B cell (primary cell): ENCODE data around the gene WDR45. TPM values are rescaled to one million over a fixed set of nuclear protein-coding genes. Genes with fewer than 3 reads are reported as not detected.

ENCODE experiments used
- ATAC-seq: fragments of 200-7000 bp; cut with Tn5 transposase; one replicate; pipeline ENCODE4 v1.10.0; 2021; ENCODE audit warnings: low read depth, mild to moderate bottlenecking, moderate number of reproducible peaks, moderate library complexity
- CTCF ChIA-PET: fragments of 350-600 bp; sonication (Branson Sonifier 250); formaldehyde crosslinking; loops from one replicate; lab custom pipeline; 2021; ENCODE audit warnings: antibody characterized with exemption, inconsistent platforms; lab: Charles Lee
- POLR2A ChIA-PET: fragments of 350-600 bp; sonication (Branson Sonifier 250); formaldehyde crosslinking; loops from one replicate; lab custom pipeline; 2021; ENCODE audit warnings: antibody characterized with exemption; lab: Charles Lee
- DNase-seq: peaks from one replicate; pipeline ENCODE4 v3.0.0; 2013
- H2AFZ ChIP-seq: 2 replicates; pipeline ENCODE4 v1.6.1; 2012; ENCODE audit warnings: mild to moderate bottlenecking, low read depth, low read length; ENCODE audit not compliant: insufficient read depth, poor library complexity, severe bottlenecking
- H3K27ac ChIP-seq, 2 donors: 1 replicate in 1 of 2; 2 replicates in 1 of 2; pipeline ENCODE4 v1.5.1; 2012 to 2013; ENCODE audit warnings: low read length in 2 of 2, mild to moderate bottlenecking in 2 of 2, moderate library complexity in 1 of 2
- H3K27me3 ChIP-seq, 4 experiments: fragments of 200-600 bp in 1 of 4; sonication (generic) in 1 of 4; replicated peaks in 1 of 4; 1 replicate in 2 of 4; 2 replicates in 2 of 4; pipeline versions ENCODE4 v1.6.1 to v1.7.0; 2013 to 2016; ENCODE audit warnings: low read length in 3 of 4, mild to moderate bottlenecking in 2 of 4, mixed read lengths in 1 of 4, moderate library complexity in 1 of 4; ENCODE audit not compliant: insufficient read depth in 4 of 4, control insufficient read depth in 3 of 4; ENCODE audit errors: control extremely low read depth in 1 of 4
- H3K36me3 ChIP-seq, 2 experiments: replicated peaks in 1 of 2; 1 replicate in 1 of 2; 2 replicates in 1 of 2; pipeline versions ENCODE4 v1.6.1 to v1.7.1; 2013; ENCODE audit warnings: low read length in 1 of 2; ENCODE audit not compliant: insufficient read depth in 2 of 2, control insufficient read depth in 1 of 2; ENCODE audit errors: control extremely low read depth in 1 of 2, extremely low read depth in 1 of 2
- H3K4me1 ChIP-seq, 2 donors: fragments of 200-600 bp in 1 of 2; sonication (generic) in 1 of 2; 1 replicate in 1 of 2; 2 replicates in 1 of 2; pipeline versions ENCODE4 v1.5.1 to v1.6.1; 2013 to 2017; ENCODE audit warnings: low read length in 2 of 2; ENCODE audit not compliant: control insufficient read depth in 2 of 2, insufficient read depth in 2 of 2
- H3K4me2 ChIP-seq: replicated peaks from 2 replicates; pipeline ENCODE3; 2012; ENCODE audit warnings: mild to moderate bottlenecking, low read depth, low read length; ENCODE audit not compliant: poor library complexity, severe bottlenecking
- H3K4me3 ChIP-seq, 5 experiments: fragments of 200-600 bp in 1 of 5; sonication (generic) in 1 of 5; 1 replicate in 3 of 5; 2 replicates in 2 of 5; pipeline versions ENCODE4 v1.5.1 to v1.7.0; 2011 to 2016; ENCODE audit warnings: low read length in 4 of 5, mild to moderate bottlenecking in 4 of 5, low read depth in 2 of 5, control low read depth in 1 of 5, moderate library complexity in 1 of 5; ENCODE audit not compliant: insufficient read depth in 1 of 5; ENCODE audit errors: control extremely low read depth in 1 of 5, extremely low read depth in 1 of 5
- H3K79me2 ChIP-seq: fragments of 200-600 bp; sonication (generic); one replicate; pipeline ENCODE4 v1.6.0; 2016; ENCODE audit warnings: low read length; ENCODE audit not compliant: control insufficient read depth, insufficient read depth
- H3K9ac ChIP-seq: fragments of 200-600 bp; sonication (generic); 2 replicates; pipeline ENCODE4 v1.6.1; 2017; ENCODE audit warnings: mild to moderate bottlenecking, low read length, moderate library complexity
- H3K9me3 ChIP-seq, 3 donors: one replicate each; pipeline versions ENCODE4 v1.6.1 to v1.7.1; 2013; ENCODE audit warnings: low read length in 2 of 3; ENCODE audit not compliant: control insufficient read depth in 2 of 3, insufficient read depth in 1 of 3; ENCODE audit errors: control extremely low read depth in 1 of 3
- H4K20me1 ChIP-seq: 2 replicates; pipeline ENCODE4 v1.6.0; 2012; ENCODE audit warnings: mild to moderate bottlenecking, low read length; ENCODE audit not compliant: insufficient read depth, control insufficient read depth, poor library complexity, severe bottlenecking
- H3K27ac Mint-ChIP-seq: one replicate; pipeline ENCODE4 v1.8.0; 2021; ENCODE audit warnings: mixed read lengths
- H3K27me3 Mint-ChIP-seq: one replicate; pipeline ENCODE4 v1.8.0; 2021; ENCODE audit warnings: mixed read lengths
- H3K4me1 Mint-ChIP-seq: one replicate; pipeline ENCODE4 v1.8.0; 2021; ENCODE audit warnings: mixed read lengths
- H3K4me3 Mint-ChIP-seq: one replicate; pipeline ENCODE4 v1.8.0; 2021; ENCODE audit warnings: mixed read lengths
- H3K9me3 Mint-ChIP-seq: one replicate; pipeline ENCODE4 v1.8.0; 2022; ENCODE audit warnings: mixed read lengths; ENCODE audit not compliant: insufficient read depth
- CTCF ChIP-seq: fragments of 200-600 bp; IDR thresholded peaks from one replicate; pipeline ENCODE4 v1.8.0; 2022; ENCODE audit warnings: antibody characterized with exemption, mild to moderate bottlenecking
- EZH2 ChIP-seq: IDR thresholded peaks from 2 replicates; pipeline ENCODE4 v1.6.1; 2012; ENCODE audit warnings: borderline replicate concordance, low read depth, mild to moderate bottlenecking, moderate library complexity, low read length; ENCODE audit not compliant: insufficient read depth, poor library complexity, severe bottlenecking
- WGBS: methylation state at CpG from one replicate; pipeline ENCODE4 v1.1.5; 2013; ENCODE audit warnings: missing lambda C conversion rate; ENCODE audit not compliant: insufficient coverage; 5-methylcytosine and 5-hydroxymethylcytosine counted together
- intact Hi-C: fragments of 100-400 bp; cut with micrococcal nuclease; formaldehyde crosslinking; loops from one replicate; pipeline ENCODE4 v1.10.0; 2022
- polyA plus RNA-seq: library from polyadenylated mRNA; depleted of rRNA; stranded (reverse); fragments of >200 nt; gene quantifications from 2 replicates; pipeline ENCODE4 v1.2.3, GENCODE V29; 2012
- total RNA-seq, 2 donors: library from RNA; stranded (reverse); fragments of 120-200 nt in 1 of 2; gene quantifications; 1 replicate in 1 of 2; 2 replicates in 1 of 2; pipeline versions ENCODE4 v1.2.3 to v1.2.4, GENCODE V29; 2013 to 2022

WDR45 gene
- total and polyA plus RNA-seq, 2 donors (not counting 1 experiment from before 2014, with no cell fraction given): 100 to 153 TPM

GRCh38 chrX:49100704-49101628 lies 21.3 kb upstream of the WDR45 start:
- no peaks in the 10 kb centered on the region for H3K27me3 ChIP-seq
- no peaks in the 10 kb centered on the region for H3K79me2 ChIP-seq
- H3K4me2 ChIP-seq: peak overlapping the region; percentile 81
- DNase-seq (peak; percentile 93), ATAC-seq (peak; percentile 91)
- no peaks in the 10 kb centered on the region for H3K36me3 ChIP-seq
- no peaks in the 10 kb centered on the region for H4K20me1 ChIP-seq
- under 1% methylated on average over 46 of the region's 74 CpGs for WGBS
- H3K9me3 ChIP-seq: no peaks in the 10 kb centered on the region
- CTCF ChIA-PET: interaction anchor here (1.4 kb wide), 1 partner anchor 55 kb away, joined by 4 read pairs; no protein-coding TSS in a partner anchor
- H2AFZ ChIP-seq: peak overlapping the region; percentile 60
- peak overlapping the region; percentile 77 to 80 for H3K27ac ChIP-seq
- POLR2A ChIA-PET: interaction anchor here (0.5 to 1.7 kb wide), 8 partner anchors 11 to 299 kb away, joined by 3 to 9 read pairs (median 3); partner anchors contain the start of genes CCDC22, GRIPAP1, HDAC6 and WDR45
- peak overlapping the region; percentile 62 for H3K9ac ChIP-seq
- no peak for TF ChIP-seq EZH2
- TF ChIP-seq CTCF: no peak
- H3K4me3 ChIP-seq: peak overlapping the region; percentile 50 to 66 (median 60)
- H3K4me3 Mint-ChIP-seq: peak overlapping the region; percentile 94
- peaks cover 3 to 13% of the 10 kb centered on the region in 2 donors for H3K4me1 ChIP-seq
- H3K27ac Mint-ChIP-seq: peak overlapping the region; percentile 95
- H3K9me3 Mint-ChIP-seq: no peaks in the 10 kb centered on the region
- H3K27me3 Mint-ChIP-seq: no peaks in the 10 kb centered on the region
- H3K4me1 Mint-ChIP-seq: peaks cover 9% of the 10 kb centered on the region
- intact Hi-C loops: loop anchor here (1.0 to 10.0 kb wide), 6 partner anchors 21 to 206 kb away; partner anchors contain the start of genes GPKOW, GRIPAP1, PQBP1 and PRAF2

GRCh38 chrX:49096419-49096818 lies 16.7 kb upstream of the WDR45 start:
- no peaks in the 10 kb centered on the region for H3K27me3 ChIP-seq
- ATAC-seq: no peak
- Mint-ChIP-seq H3K4me3 (no peak overlapping the region), H3K27ac (no peak overlapping the region), H3K4me1 (peaks cover 9% of the 10 kb centered on the region), H3K27me3 (no peaks in the 10 kb centered on the region), H3K9me3 (no peaks in the 10 kb centered on the region)
- intact Hi-C loops: no loop called here
- H3K36me3 ChIP-seq: no peaks in the 10 kb centered on the region
- H3K4me2 ChIP-seq: no peak overlapping the region
- no peaks in the 10 kb centered on the region for H3K9me3 ChIP-seq
- TF ChIP-seq EZH2: no peak
- no peak for TF ChIP-seq CTCF
- CTCF ChIA-PET: no interaction called here
- no CpG with 5 or more reads among the region's 4 CpGs for WGBS
- H4K20me1 ChIP-seq: no peaks in the 10 kb centered on the region
- no peaks in the 10 kb centered on the region for H3K79me2 ChIP-seq
- peaks cover 0 to 7% of the 10 kb centered on the region in 2 donors for H3K4me1 ChIP-seq
- no peak overlapping the region for H3K27ac ChIP-seq
- no peak overlapping the region for H3K4me3 ChIP-seq
- POLR2A ChIA-PET: no interaction called here
- H3K9ac ChIP-seq: no peak overlapping the region
- no peak overlapping the region for H2AFZ ChIP-seq
- DNase-seq: no peak
